ENCODE measurements around the gene ECM1.

ECM1 gene

GRCh38 chr1:150560011-150560438 lies 52.1 kb downstream of the ECM1 start:
- peak; percentile 83 for DNase-seq

DNA sequence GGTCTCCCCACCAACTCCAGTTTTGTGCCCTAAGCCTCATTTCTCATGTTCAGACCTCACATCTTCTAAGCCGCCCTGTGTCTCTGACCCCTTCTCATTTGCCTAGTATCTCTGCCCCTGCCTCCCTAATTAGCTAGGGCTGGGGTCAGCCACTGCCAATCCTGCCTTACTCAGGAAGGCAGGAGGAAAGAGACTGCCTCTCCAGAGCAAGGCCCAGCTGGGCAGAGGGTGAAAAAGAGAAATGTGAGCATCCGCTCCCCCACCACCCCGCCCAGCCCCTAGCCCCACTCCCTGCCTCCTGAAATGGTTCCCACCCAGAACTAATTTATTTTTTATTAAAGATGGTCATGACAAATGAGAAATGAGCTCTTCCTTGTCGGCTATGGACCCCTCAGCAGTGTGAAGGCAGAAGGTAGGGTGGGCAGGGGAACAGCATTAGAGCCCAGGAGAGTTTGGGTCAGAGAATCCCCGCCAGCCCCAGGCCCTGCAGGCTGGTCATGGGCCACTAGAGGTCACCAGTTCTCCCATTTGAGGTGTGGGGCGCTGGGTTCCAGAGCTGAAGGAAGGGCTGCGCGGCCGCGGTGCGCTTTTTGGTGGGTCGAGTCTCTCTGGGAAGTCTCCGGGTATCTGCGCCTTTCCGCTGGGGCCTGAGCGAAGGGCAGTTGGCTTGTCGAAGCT lies 52.8 kb downstream of the ECM1 start:
- DNase-seq = peak; percentile 89

- peak; percentile 64 for DNase-seq
Measured at GRCh38 chr1:150561254-150561973, 53.5 kb downstream of the ECM1 start.

- peak; percentile 89 for DNase-seq
Measured at GRCh38 chr1:150561974-150562445, 54.1 kb downstream of the ECM1 start.

- DNase-seq = peak; percentile 81
Measured at GRCh38 chr1:150562446-150563339, 54.8 kb downstream of the ECM1 start.

Measured in stimulated activated CD4-positive, alpha-beta T cell treated with anti-CD3 and anti-CD28 coated beads, Interleukin-4, amount 100 ng/mL, for 24 hours (primary cell).